ENCODE measurements around the gene RAPGEF2.

Gene RAPGEF2

DNA sequence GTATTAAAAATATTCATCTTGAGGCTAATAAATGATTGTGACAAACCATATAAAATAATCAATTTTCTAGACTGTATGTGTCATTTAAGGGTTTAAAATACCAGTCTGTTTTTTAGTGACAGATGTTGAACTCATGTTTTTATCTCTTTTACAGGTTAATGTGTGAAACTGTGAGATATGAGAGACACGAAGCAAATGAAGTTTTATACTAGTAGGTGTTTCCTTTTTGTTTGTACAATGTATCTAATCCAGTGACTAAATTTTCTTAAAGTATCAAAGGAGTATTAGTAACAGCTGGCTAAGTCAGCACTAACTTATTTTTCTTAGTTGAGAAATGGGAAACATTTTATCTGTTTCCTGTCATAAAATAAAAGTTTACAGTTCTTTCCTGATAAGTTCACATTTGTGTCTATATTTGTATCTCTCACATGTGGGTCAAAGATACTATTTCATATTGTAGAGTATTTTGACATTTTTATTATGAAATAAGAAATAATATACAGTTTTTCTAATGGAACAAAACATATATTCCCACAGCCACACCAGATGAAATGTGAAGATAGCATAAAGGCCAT is 90.3 kb downstream of the RAPGEF2 start:
- Histone ChIP-seq H3K4me3 (ENCODE audit: low read depth, low read length) (no peak overlapping the region), H3K27me3 (ENCODE audit: insufficient read depth, low read depth, severe bottlenecking) (no peaks in the 10 kb centered on the region), H3K9me3 (ENCODE audit: severe bottlenecking) (no peaks in the 10 kb centered on the region), H3K27ac (no peak overlapping the region), H3K36me3 (peaks cover 10% of the 10 kb centered on the region)
- DNase-seq = no peak
- TF ChIP-seq, protein P1, sequence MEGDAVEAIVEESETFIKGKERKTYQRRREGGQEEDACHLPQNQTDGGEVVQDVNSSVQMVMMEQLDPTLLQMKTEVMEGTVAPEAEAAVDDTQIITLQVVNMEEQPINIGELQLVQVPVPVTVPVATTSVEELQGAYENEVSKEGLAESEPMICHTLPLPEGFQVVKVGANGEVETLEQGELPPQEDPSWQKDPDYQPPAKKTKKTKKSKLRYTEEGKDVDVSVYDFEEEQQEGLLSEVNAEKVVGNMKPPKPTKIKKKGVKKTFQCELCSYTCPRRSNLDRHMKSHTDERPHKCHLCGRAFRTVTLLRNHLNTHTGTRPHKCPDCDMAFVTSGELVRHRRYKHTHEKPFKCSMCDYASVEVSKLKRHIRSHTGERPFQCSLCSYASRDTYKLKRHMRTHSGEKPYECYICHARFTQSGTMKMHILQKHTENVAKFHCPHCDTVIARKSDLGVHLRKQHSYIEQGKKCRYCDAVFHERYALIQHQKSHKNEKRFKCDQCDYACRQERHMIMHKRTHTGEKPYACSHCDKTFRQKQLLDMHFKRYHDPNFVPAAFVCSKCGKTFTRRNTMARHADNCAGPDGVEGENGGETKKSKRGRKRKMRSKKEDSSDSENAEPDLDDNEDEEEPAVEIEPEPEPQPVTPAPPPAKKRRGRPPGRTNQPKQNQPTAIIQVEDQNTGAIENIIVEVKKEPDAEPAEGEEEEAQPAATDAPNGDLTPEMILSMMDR (IDR thresholded peaks at IDR 0.05; ENCODE audit: low read depth, low read length) = no peak

DNA sequence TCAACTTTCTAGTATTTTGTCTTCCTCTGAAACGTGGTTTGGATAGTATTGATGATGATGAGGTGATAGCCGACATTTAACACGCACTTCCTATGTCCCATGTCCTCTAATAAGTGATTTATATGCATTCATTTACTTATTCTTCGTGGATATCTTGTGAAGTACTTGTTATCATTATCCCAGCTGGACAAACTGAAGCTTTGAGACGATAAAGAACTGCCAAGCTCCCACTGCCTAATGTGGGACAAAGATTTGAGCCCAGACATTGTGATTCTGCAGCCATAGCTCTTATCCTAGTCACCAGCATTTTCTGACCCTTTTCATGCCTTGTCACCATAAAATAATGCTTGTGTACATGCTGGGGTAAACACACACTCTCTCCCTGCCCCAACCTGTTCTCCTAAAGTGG is 92.5 kb downstream of the RAPGEF2 start:
- Histone ChIP-seq H3K9me3 (ENCODE audit: severe bottlenecking) (no peaks in the 10 kb centered on the region), H3K27ac (no peak overlapping the region), H3K27me3 (ENCODE audit: insufficient read depth, low read depth, severe bottlenecking) (no peaks in the 10 kb centered on the region), H3K4me3 (ENCODE audit: low read depth, low read length) (no peak overlapping the region), H3K36me3 (peaks cover 10% of the 10 kb centered on the region)
- TF ChIP-seq, protein P1 (IDR thresholded peaks at IDR 0.05; ENCODE audit: low read depth, low read length) = no peak
- DNase-seq = no peak

DNA sequence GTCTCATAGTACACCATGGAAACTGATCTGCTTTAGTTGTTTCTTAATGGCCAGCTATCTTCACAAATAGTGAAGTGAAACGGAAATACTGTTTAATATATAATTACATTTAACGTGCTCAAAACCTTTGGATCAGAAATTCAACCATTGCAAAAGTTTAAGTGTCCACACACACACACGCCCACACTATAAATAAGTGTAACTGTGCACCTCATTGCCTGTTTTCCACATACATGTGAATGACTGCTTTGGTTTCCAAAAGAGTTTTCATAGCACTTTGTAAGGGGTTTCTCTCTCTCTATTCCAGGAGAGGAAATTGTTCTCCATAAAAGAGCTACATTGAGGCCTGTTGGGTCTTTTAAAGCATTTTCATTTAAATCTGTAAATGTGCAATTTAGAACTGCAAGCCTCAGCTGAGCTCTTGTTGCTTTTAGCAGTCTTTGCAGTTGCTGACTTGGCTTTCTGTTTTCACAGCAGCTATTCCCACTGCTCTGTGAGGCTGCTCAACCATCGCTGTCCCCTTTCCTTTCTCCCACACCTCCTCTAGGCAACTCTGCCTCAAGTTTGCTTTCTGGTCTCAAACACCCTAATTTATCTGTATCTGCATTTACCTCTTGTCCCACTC is 94.5 kb downstream of the RAPGEF2 start:
- H3K9me3 ChIP-seq (ENCODE audit: severe bottlenecking) = no peaks in the 10 kb centered on the region
- peaks cover 10% of the 10 kb centered on the region for H3K36me3 ChIP-seq
- no peak for DNase-seq
- no peak overlapping the region for H3K27ac ChIP-seq
- TF ChIP-seq, protein P1 (IDR thresholded peaks at IDR 0.05; ENCODE audit: low read depth, low read length) = no peak
- no peak overlapping the region for H3K4me3 ChIP-seq (ENCODE audit: low read depth, low read length)
- H3K27me3 ChIP-seq (ENCODE audit: insufficient read depth, low read depth, severe bottlenecking) = no peaks in the 10 kb centered on the region

DNA sequence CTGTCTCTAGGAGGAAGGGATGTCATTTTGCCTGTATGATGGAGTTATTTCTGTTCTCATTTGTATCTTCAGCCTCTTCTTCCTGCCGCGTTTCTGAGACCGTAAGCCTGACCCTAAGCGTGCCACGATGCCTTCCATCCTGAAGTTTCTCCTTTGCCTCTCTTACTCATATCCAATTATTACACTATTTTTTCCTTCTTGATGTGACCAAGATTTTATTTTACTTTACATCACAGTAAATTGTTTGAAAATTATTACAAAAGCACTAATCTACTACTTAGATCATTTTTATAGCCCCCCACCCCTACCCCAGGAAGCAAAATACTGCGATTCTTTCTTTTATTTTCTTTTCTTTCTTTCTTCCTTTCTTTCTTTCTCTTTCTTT is 95.0 kb downstream of the RAPGEF2 start:
- TF ChIP-seq, protein P1 (IDR thresholded peaks at IDR 0.05; ENCODE audit: low read depth, low read length) = no peak
- Histone ChIP-seq H3K4me3 (ENCODE audit: low read depth, low read length) (no peak overlapping the region), H3K9me3 (ENCODE audit: severe bottlenecking) (no peaks in the 10 kb centered on the region), H3K36me3 (peaks cover 10% of the 10 kb centered on the region), H3K27ac (no peak overlapping the region), H3K27me3 (ENCODE audit: insufficient read depth, low read depth, severe bottlenecking) (no peaks in the 10 kb centered on the region)
- no peak for DNase-seq

DNA sequence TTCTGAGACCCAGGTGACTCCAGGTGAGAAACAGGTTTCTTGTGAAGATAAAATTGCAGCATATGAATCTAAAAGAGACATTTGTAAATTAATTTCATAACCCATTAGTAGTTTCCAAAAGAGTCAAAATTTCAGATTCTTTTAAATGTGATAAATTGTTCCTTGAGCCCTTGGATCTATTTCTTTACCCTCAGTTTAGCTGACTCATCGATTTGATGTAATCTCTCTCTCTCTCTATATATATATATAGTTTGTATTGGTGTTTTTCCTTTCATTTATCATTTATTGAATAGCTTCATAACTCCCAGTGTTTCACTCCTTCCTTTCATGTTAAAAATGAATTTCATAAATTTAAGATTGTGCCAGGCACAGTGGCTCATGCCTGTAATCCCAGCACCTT is 96.9 kb downstream of the RAPGEF2 start:
- no peaks in the 10 kb centered on the region for H3K9me3 ChIP-seq (ENCODE audit: severe bottlenecking)
- DNase-seq = no peak
- TF ChIP-seq, protein P1 (IDR thresholded peaks at IDR 0.05; ENCODE audit: low read depth, low read length) = no peak
- H3K27me3 ChIP-seq (ENCODE audit: insufficient read depth, low read depth, severe bottlenecking) = no peaks in the 10 kb centered on the region
- H3K36me3 ChIP-seq = no peaks in the 10 kb centered on the region
- H3K27ac ChIP-seq = no peak overlapping the region
- H3K4me3 ChIP-seq (ENCODE audit: low read depth, low read length) = no peak overlapping the region

DNA sequence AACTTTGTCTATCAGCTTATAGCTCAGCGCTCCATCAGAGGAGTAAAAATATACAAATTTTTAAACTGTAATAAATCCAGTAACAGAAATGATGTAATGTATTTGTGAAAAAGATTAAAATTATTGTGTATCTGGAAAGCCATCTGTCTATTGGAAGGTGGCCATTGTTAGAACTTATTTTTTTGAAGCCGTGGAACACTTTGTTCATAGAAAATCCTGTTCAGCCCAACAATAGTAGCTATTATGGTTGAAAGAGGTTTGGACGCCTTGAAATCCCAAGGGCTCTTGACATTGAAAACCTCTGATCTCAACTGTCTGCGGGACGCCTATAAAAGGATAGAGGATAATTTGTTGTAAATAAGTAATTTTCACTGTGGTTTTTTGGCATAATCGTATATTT is 98.3 kb downstream of the RAPGEF2 start:
- H3K9me3 ChIP-seq (ENCODE audit: severe bottlenecking) = no peaks in the 10 kb centered on the region
- DNase-seq = no peak
- no peak overlapping the region for H3K4me3 ChIP-seq (ENCODE audit: low read depth, low read length)
- TF ChIP-seq, protein P1 (IDR thresholded peaks at IDR 0.05; ENCODE audit: low read depth, low read length) = no peak
- no peaks in the 10 kb centered on the region for H3K36me3 ChIP-seq
- H3K27ac ChIP-seq = no peak overlapping the region
- H3K27me3 ChIP-seq (ENCODE audit: insufficient read depth, low read depth, severe bottlenecking) = no peaks in the 10 kb centered on the region

Data from WERI-Rb-1 (cell line).